ENCODE results near the gene DGKD.

- TF ChIP-seq CSDC2 (CRISPR knock-in tag; IDR thresholded peaks at IDR 0.05): no peak
- TF ChIP-seq ZFP3 (CRISPR knock-in tag; IDR thresholded peaks at IDR 0.05): no peak
- no peak for TF ChIP-seq SNAI2 (CRISPR knock-in tag; IDR thresholded peaks at IDR 0.05)
- TF ChIP-seq RARB (CRISPR knock-in tag; IDR thresholded peaks at IDR 0.05): no peak
- TF ChIP-seq ISL1 (CRISPR knock-in tag; IDR thresholded peaks at IDR 0.05): no peak
Measured at GRCh38 chr2:233379034-233379433, 24.7 kb downstream of the DGKD start.

Data from SK-N-SH treated with all-trans-retinoic acid at 6 μM for 48 hours (cell line).